ENCODE measurements around the gene SPON1. TPM values are rescaled to one million over a fixed set of nuclear protein-coding genes. Genes with fewer than 3 reads are reported as not detected.
A peak's percentile ranks its signal among the peaks of the same experiment; 100 is the strongest.

The SPON1 gene
- total and polyA plus RNA-seq, 10 of the 15 experiments (the other 5 are each of a cell fraction or from before 2014, with no cell fraction given): 0.13 to 1.1 (median 0.18) TPM; not detected in 5

DNA sequence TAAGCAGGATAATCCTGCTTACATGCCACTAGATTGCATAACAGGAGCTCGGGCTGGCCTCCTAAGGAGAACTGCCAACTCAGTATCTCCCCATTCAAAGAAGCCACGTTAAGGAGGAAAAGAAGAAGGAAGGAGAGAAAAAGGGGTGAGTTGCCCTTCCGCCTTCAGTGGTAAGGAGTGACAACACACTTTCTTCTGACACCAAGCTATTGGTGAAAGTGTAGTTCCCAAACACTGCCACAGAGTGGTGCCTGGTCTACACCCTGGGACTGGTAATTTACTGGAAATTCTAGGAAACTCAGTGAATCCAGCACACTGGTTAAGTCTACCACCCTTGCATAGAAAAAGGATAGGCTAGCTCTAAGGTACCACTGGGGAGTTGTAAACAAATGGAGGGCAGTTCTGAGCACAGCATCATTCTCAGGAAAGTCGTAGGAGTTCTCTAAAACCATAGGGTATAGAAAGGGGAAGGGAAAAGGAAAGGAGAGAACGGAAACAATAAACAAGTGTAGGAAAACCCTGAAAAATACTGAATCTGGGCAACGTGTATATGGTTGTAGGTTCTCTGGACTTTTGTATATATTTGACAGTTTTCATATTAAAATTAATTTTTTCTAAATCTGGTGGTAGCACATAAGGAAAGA is 338.3 kb downstream of the SPON1 start:
- ATAC-seq: peak; percentile 92
- Histone ChIP-seq H3K9ac (ENCODE audit: control insufficient read depth, insufficient read depth, low read length) (no peak overlapping the region), H2AFZ (ENCODE audit: control insufficient read depth, low read depth, low read length) (no peak overlapping the region), H3K36me3 (ENCODE audit: control insufficient read depth in 2 of 2, insufficient read depth in 2 of 2, low read length in 1 of 2) (no peaks in the 10 kb centered on the region), H3K27me3 (replicated peaks in 1 of 2; ENCODE audit: control insufficient read depth in 2 of 2, insufficient read depth in 2 of 2, low read length in 1 of 2) (no peaks in the 10 kb centered on the region), H3K4me2 (ENCODE audit: control insufficient read depth, insufficient read depth) (no peak overlapping the region), H3K79me2 (ENCODE audit: control insufficient read depth, insufficient read depth, low read length) (peaks cover 66% of the 10 kb centered on the region), H3K4me3 (no peak overlapping the region), H3K4me1 (ENCODE audit: control insufficient read depth, insufficient read depth, low read length) (peaks cover 4% of the 10 kb centered on the region; the same call in 1 of the 2 replicates), H3K9me3 (replicated peaks; ENCODE audit: control insufficient read depth, insufficient read depth, low read length) (no peaks in the 10 kb centered on the region), H4K20me1 (ENCODE audit: control insufficient read depth, insufficient read depth) (no peaks in the 10 kb centered on the region; the same call in 1 of the 2 replicates), H3K27ac (ENCODE audit: control insufficient read depth, insufficient read depth) (no peak overlapping the region)
- WGBS (ENCODE audit: insufficient coverage, insufficient replicate concordance, low lambda C conversion rate, missing lambda C conversion rate): 37% methylated on average over 6 of the region's 6 CpGs
- CTCF ChIA-PET: interaction anchor here (0.6 to 15.6 kb wide), 42 partner anchors 9 to 528 kb away, joined by 3 to 271 read pairs (median 5); partner anchors contain the start of gene RRAS2
- intact Hi-C loops (cut with micrococcal nuclease; ENCODE audit: unreplicated experiment) (loop anchor here (1.0 kb wide), 2 partner anchors 118 to 155 kb away; no protein-coding TSS in a partner anchor), in situ Hi-C loops (cut with MboI) (no loop called here)
- BruUV-seq (replicated peaks): TSS peak; percentile 14
- SMC1A ChIA-PET (ENCODE audit: uncharacterized antibody, unreplicated experiment): interaction anchor here (0.6 to 8.7 kb wide), 30 partner anchors 11 to 328 kb away, joined by 3 to 138 read pairs (median 4); partner anchors contain the start of gene COPB1
- peak; percentile 23 for FAIRE-seq
- no peak for DNase-seq (ENCODE audit: low read depth, low spot score)
- POLR2A ChIA-PET: interaction anchor here (0.9 to 1.1 kb wide), 2 partner anchors 12 to 156 kb away, joined by 4 read pairs; no protein-coding TSS in a partner anchor
- RAD21 ChIA-PET (ENCODE audit: unreplicated experiment): interaction anchor here (0.6 to 8.4 kb wide), 26 partner anchors 8 to 607 kb away, joined by 3 to 123 read pairs (median 4); no protein-coding TSS in a partner anchor
- TF ChIP-seq CHD2 (IDR thresholded peaks at IDR 0.05; ENCODE audit: borderline replicate concordance, low read depth, low read length) (no peak), ATF2 (IDR thresholded peaks at IDR 0.05; ENCODE audit: low read length) (no peak), LARP7 (IDR thresholded peaks at IDR 0.05) (no peak), BHLHE40 (IDR thresholded peaks at IDR 0.05; ENCODE audit: borderline replicate concordance in 1 of 2, low read depth in 2 of 2, low read length in 1 of 2) (no peak), KDM1A (IDR thresholded peaks at IDR 0.05; ENCODE audit: borderline replicate concordance) (no peak), TCF3 (IDR thresholded peaks at IDR 0.05; ENCODE audit: borderline replicate concordance, insufficient read depth, low read depth, low read length) (no peak), EED (IDR thresholded peaks at IDR 0.05; ENCODE audit: low read depth) (0 out of 2 replicates have a peak, but pooled peaks have one; percentile 24), YY1 (IDR thresholded peaks at IDR 0.05; ENCODE audit: low read depth, low read length) (0 out of 2 replicates have a peak, but pooled peaks have one; percentile 27), TCF12 (IDR thresholded peaks at IDR 0.05; ENCODE audit: low read depth, low read length) (no peak), POU2F2 (IDR thresholded peaks at IDR 0.05; ENCODE audit: borderline replicate concordance, low read depth, low read length) (0 out of 3 replicates have a peak, but pooled peaks have one; percentile 13), RUNX3 (IDR thresholded peaks at IDR 0.05; ENCODE audit: low read length) (0 out of 2 replicates have a peak, but pooled peaks have one; percentile 32), SMARCA5 (IDR thresholded peaks at IDR 0.05) (0 out of 2 replicates have a peak, but pooled peaks have one; percentile 51), ZNF24 (IDR thresholded peaks at IDR 0.05) (no peak), FOS (IDR thresholded peaks at IDR 0.05; ENCODE audit: borderline replicate concordance, extremely low read depth, insufficient read length) (no peak), TCF7 (IDR thresholded peaks at IDR 0.05; ENCODE audit: borderline replicate concordance) (no peak), IKZF2 (IDR thresholded peaks at IDR 0.05) (peak in 1 of 2 experiments; percentile 29; a peak in 1 of 4 replicates), RAD21 (IDR thresholded peaks at IDR 0.05; ENCODE audit: insufficient read depth, low read depth, low read length) (peak; percentile 95), SMC3 (IDR thresholded peaks at IDR 0.05; ENCODE audit: borderline replicate concordance, low read length) (peak; percentile 90), ETV6 (conservative IDR thresholded peaks at IDR 0.05 in 1 of 2, IDR thresholded peaks at IDR 0.05 in 1 of 2; ENCODE audit: borderline replicate concordance in 1 of 2, low read depth in 1 of 2) (no peak)
- TF ChIP-seq, protein P1, sequence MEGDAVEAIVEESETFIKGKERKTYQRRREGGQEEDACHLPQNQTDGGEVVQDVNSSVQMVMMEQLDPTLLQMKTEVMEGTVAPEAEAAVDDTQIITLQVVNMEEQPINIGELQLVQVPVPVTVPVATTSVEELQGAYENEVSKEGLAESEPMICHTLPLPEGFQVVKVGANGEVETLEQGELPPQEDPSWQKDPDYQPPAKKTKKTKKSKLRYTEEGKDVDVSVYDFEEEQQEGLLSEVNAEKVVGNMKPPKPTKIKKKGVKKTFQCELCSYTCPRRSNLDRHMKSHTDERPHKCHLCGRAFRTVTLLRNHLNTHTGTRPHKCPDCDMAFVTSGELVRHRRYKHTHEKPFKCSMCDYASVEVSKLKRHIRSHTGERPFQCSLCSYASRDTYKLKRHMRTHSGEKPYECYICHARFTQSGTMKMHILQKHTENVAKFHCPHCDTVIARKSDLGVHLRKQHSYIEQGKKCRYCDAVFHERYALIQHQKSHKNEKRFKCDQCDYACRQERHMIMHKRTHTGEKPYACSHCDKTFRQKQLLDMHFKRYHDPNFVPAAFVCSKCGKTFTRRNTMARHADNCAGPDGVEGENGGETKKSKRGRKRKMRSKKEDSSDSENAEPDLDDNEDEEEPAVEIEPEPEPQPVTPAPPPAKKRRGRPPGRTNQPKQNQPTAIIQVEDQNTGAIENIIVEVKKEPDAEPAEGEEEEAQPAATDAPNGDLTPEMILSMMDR (IDR thresholded peaks at IDR 0.05 in 2 of 3, conservative IDR thresholded peaks at IDR 0.05 in 1 of 3; ENCODE audit: control insufficient read depth in 2 of 3, extremely low read depth in 1 of 3, insufficient read depth in 1 of 3, low read depth in 3 of 3, low read length in 3 of 3): peak; percentile 77 to 91 (median 88)
